GM18868 (cell line): Measurements from ENCODE around the gene ZNF236.

Experiments used
- ATAC-seq: cut with Tn5 transposase; IDR thresholded peaks from one replicate; pipeline ENCODE4 v1.9.1; 2021; ENCODE audit warnings: mild to moderate bottlenecking, moderate library complexity; ENCODE audit not compliant: unreplicated experiment

The ZNF236 gene

GRCh38 chr18:76859474-76860339 is 37.4 kb downstream of the ZNF236 start:
- ATAC-seq, result peak; percentile 96

GRCh38 chr18:76860411-76860810 is 38.1 kb downstream of the ZNF236 start:
- ATAC-seq, result no peak

GRCh38 chr18:76866666-76867065 is 44.3 kb downstream of the ZNF236 start:
- no peak for ATAC-seq

GRCh38 chr18:76873311-76873710 is 51.0 kb downstream of the ZNF236 start:
- no peak for ATAC-seq

GRCh38 chr18:76873713-76874112 is 51.4 kb downstream of the ZNF236 start:
- no peak for ATAC-seq

- peak; percentile 38 for ATAC-seq
Measured at GRCh38 chr18:76874642-76875389, 52.5 kb downstream of the ZNF236 start.

- ATAC-seq, result peak; percentile 78
Measured at GRCh38 chr18:76875390-76876325, 53.3 kb downstream of the ZNF236 start.

- no peak for ATAC-seq
Measured at GRCh38 chr18:76878426-76878825, 56.1 kb downstream of the ZNF236 start.

- no peak for ATAC-seq
Measured at GRCh38 chr18:76880026-76880425, 57.7 kb downstream of the ZNF236 start.

- ATAC-seq, result no peak
Measured at GRCh38 chr18:76881744-76882143, 59.4 kb downstream of the ZNF236 start.

GRCh38 chr18:76882146-76882545 is 59.8 kb downstream of the ZNF236 start:
- no peak for ATAC-seq

- ATAC-seq, result no peak
Measured at GRCh38 chr18:76885001-76885400, 62.6 kb downstream of the ZNF236 start.

- no peak for ATAC-seq
Measured at GRCh38 chr18:76886112-76886511, 63.8 kb downstream of the ZNF236 start.

GRCh38 chr18:76889091-76889699 is 66.8 kb downstream of the ZNF236 start:
- ATAC-seq, result no peak

- no peak for ATAC-seq
Measured at GRCh38 chr18:76892832-76893231, 70.5 kb downstream of the ZNF236 start.

GRCh38 chr18:76894566-76895346 is 72.4 kb downstream of the ZNF236 start:
- no peak for ATAC-seq

GRCh38 chr18:76895498-76895897 is 73.1 kb downstream of the ZNF236 start:
- no peak for ATAC-seq

- ATAC-seq, result no peak
Measured at GRCh38 chr18:76896677-76897076, 74.3 kb downstream of the ZNF236 start.

- ATAC-seq, result no peak
Measured at GRCh38 chr18:76897257-76897656, 74.9 kb downstream of the ZNF236 start.

- ATAC-seq, result no peak
Measured at GRCh38 chr18:76903386-76903785, 81.0 kb downstream of the ZNF236 start.
